A549 treated with ZK216348 at 1 μM for 4 hours (cell line): ENCODE results near the gene DUOXA2. TPM values are rescaled to one million over a fixed set of nuclear protein-coding genes. Genes with fewer than 3 reads are reported as not detected.

Experiments used
- total RNA-seq: library from RNA; stranded (reverse); fragments of 200-300 nt; extraction: Qiagen RNA extraction; gene quantifications from 5 replicates; pipeline ENCODE4 v1.2.3, GENCODE V29; 2022; ENCODE audit warnings: low read depth

The DUOXA2 gene
- not detected in 5 replicates for total RNA-seq

GRCh38 chr15:45114076-45114750 lies at the start of gene DUOXA2, which contains the start of gene DUOX2:
Gene DUOXA2 (plus strand): TSS chr15:45114326. CDS start chr15:45114606, 280 bp downstream.
Gene DUOX2 (minus strand): TSS chr15:45114172. CDS start chr15:45113411, 761 bp downstream.

GRCh38 chr15:45129651-45130129 lies 15.6 kb downstream of the DUOXA2 start, which contains the start of the genes DUOX1 and DUOXA1:
Gene DUOX1 (plus strand): TSS chr15:45129994. CDS start chr15:45131967, 1,973 bp downstream.
Gene DUOXA1 (minus strand): TSS chr15:45129879. CDS start chr15:45123014, 6,865 bp downstream.

Other genes starting within 250 kb of the DUOXA2 start
- gene TERB2, start 157.6 kb upstream of the DUOXA2 start, total RNA-seq: not detected in 5 replicates
- gene SORD, start 91.1 kb upstream of the DUOXA2 start, total RNA-seq: 31.9 to 36.2 TPM (median 34.4 TPM) in 5 replicates
- 0.05 to 0.09 TPM (median 0.05 TPM) in 4 of 5 replicates, not detected in the other for gene DUOX2, start 154 bp upstream of the DUOXA2 start, total RNA-seq
- gene DUOXA1, start 15.6 kb downstream of the DUOXA2 start, total RNA-seq: 0.07 to 0.28 TPM (median 0.08 TPM) in 4 of 5 replicates, not detected in the other
- gene DUOX1, start 15.7 kb downstream of the DUOXA2 start, total RNA-seq: not detected in 5 replicates
- 0.39 to 1.1 TPM (median 0.85 TPM) in 5 replicates for gene SHF, start 73.6 kb downstream of the DUOXA2 start, total RNA-seq
- not detected in 5 replicates for gene SLC28A2, start 137.9 kb downstream of the DUOXA2 start, total RNA-seq